Neural cell (in vitro differentiated cells): ENCODE data around the gene DCPS. TPM values are rescaled to one million over a fixed set of nuclear protein-coding genes. Genes with fewer than 3 reads are reported as not detected.

Experiments
- H2AFZ ChIP-seq: fragments of 200-600, 300-800 bp; sonication (generic), shearing (Covaris generic); 2 replicates; pipeline ENCODE4 v1.6.0; 2014; ENCODE audit warnings: low read depth, mild to moderate bottlenecking, antibody characterized with exemption, low read length, moderate library complexity
- H3F3A ChIP-seq: fragments of 200-600 bp; shearing (Covaris generic); 2 replicates; pipeline ENCODE4 v1.6.1; 2016; ENCODE audit warnings: mild to moderate bottlenecking, moderate library complexity, mixed read lengths, antibody characterized with exemption, low read length; ENCODE audit not compliant: insufficient read depth, poor library complexity, severe bottlenecking
- H3K27ac ChIP-seq: fragments of 200-600, 300-800 bp; sonication (generic), shearing (Covaris generic); 2 replicates; pipeline ENCODE4 v1.5.1; 2014; ENCODE audit warnings: mild to moderate bottlenecking, low read length, moderate library complexity
- H3K27me3 ChIP-seq: fragments of 300-800, 200-600 bp; sonication (generic), shearing (Covaris generic); 2 replicates; pipeline ENCODE4 v1.6.0; 2014; ENCODE audit warnings: mild to moderate bottlenecking, low read depth, low read length, moderate library complexity; ENCODE audit not compliant: insufficient read depth
- H3K36me3 ChIP-seq: fragments of 300-800, 200-600 bp; sonication (generic), shearing (Covaris generic); 2 replicates; pipeline ENCODE4 v1.5.1; 2014; ENCODE audit warnings: mild to moderate bottlenecking, antibody characterized with exemption, low read length, moderate library complexity; ENCODE audit not compliant: insufficient read depth
- H3K4me2 ChIP-seq: fragments of 300-800, 200-600 bp; sonication (generic), shearing (Covaris generic); 2 replicates; pipeline ENCODE4 v1.6.0; 2014; ENCODE audit warnings: mild to moderate bottlenecking, low read length
- H3K4me3 ChIP-seq: fragments of 300-800, 200-600 bp; sonication (generic), shearing (Covaris generic); 2 replicates; pipeline ENCODE4 v1.5.1; 2014; ENCODE audit warnings: mild to moderate bottlenecking, low read length, moderate library complexity
- H3K79me2 ChIP-seq: fragments of 200-600 bp; shearing (Covaris generic); replicated peaks from 2 replicates; pipeline ENCODE4 v1.6.0; 2014; ENCODE audit warnings: mild to moderate bottlenecking, low read length, moderate library complexity; ENCODE audit not compliant: insufficient read depth
- H3K9ac ChIP-seq: fragments of 300-800, 200-600 bp; sonication (generic), shearing (Covaris generic); 2 replicates; pipeline ENCODE4 v1.6.1; 2016; ENCODE audit warnings: mild to moderate bottlenecking, low read length, mixed read lengths
- H3K9me2 ChIP-seq: fragments of 200-600 bp; shearing (Covaris generic); 2 replicates; pipeline ENCODE4 v1.6.1; 2016; ENCODE audit warnings: mild to moderate bottlenecking, low read length, mixed read lengths; ENCODE audit not compliant: insufficient read depth
- H3K9me3 ChIP-seq: fragments of 200-600, 300-800 bp; sonication (generic), shearing (Covaris generic); 2 replicates; pipeline ENCODE4 v1.6.1; 2016; ENCODE audit warnings: mild to moderate bottlenecking, mixed run types, low read length, moderate library complexity, mixed read lengths
- H4K20me1 ChIP-seq: fragments of 200-600 bp; shearing (Covaris generic); 2 replicates; pipeline ENCODE4 v1.6.1; 2016; ENCODE audit warnings: mild to moderate bottlenecking, mixed run types; ENCODE audit not compliant: insufficient read depth
- CTCF ChIP-seq: fragments of 450-650 bp; IDR thresholded peaks from 2 replicates; pipeline ENCODE4 v1.5.1; 2014; ENCODE audit warnings: antibody characterized with exemption, mild to moderate bottlenecking, moderate library complexity; ENCODE audit not compliant: poor library complexity, severe bottlenecking
- EP300 ChIP-seq: fragments of 450-650 bp; conservative IDR thresholded peaks from 2 replicates; pipeline ENCODE4 v1.6.1; 2014; ENCODE audit warnings: antibody characterized with exemption, mild to moderate bottlenecking, moderate library complexity; ENCODE audit not compliant: poor library complexity, severe bottlenecking
- EZH2 ChIP-seq: fragments of 200-600, 300-800 bp; shearing (Covaris generic), sonication (generic); IDR thresholded peaks from 2 replicates; pipeline ENCODE4 v1.6.1; 2014; ENCODE audit warnings: antibody characterized with exemption, low read length, borderline replicate concordance, mild to moderate bottlenecking; ENCODE audit not compliant: insufficient read depth, poor library complexity, severe bottlenecking
- MXI1 ChIP-seq: fragments of 450-650 bp; conservative IDR thresholded peaks from 2 replicates; pipeline ENCODE4 v1.6.1; 2014; ENCODE audit warnings: antibody characterized with exemption, mild to moderate bottlenecking; ENCODE audit not compliant: poor library complexity, severe bottlenecking
- POLR2AphosphoS5 ChIP-seq: IDR thresholded peaks from 2 replicates; pipeline ENCODE4 v1.6.1; 2012
- RAD21 ChIP-seq: fragments of 450-650 bp; conservative IDR thresholded peaks from 2 replicates; pipeline ENCODE4 v1.6.1; 2014; ENCODE audit warnings: antibody characterized with exemption, mild to moderate bottlenecking, moderate library complexity
- REST ChIP-seq: IDR thresholded peaks from 2 replicates; pipeline ENCODE4 v1.6.1; 2012; ENCODE audit warnings: borderline replicate concordance
- SMC3 ChIP-seq: fragments of 450-650 bp; conservative IDR thresholded peaks from 2 replicates; pipeline ENCODE4 v1.6.1; 2014; ENCODE audit warnings: antibody characterized with exemption, mild to moderate bottlenecking, moderate library complexity; ENCODE audit not compliant: poor library complexity
- TAF1 ChIP-seq: IDR thresholded peaks from 2 replicates; pipeline ENCODE4 v1.6.1; 2012; ENCODE audit warnings: low read depth
- polyA plus RNA-seq: library from polyadenylated mRNA; depleted of rRNA; stranded (reverse); fragments of >200 nt; gene quantifications from 2 replicates; pipeline ENCODE4 v1.2.3, GENCODE V29; 2014

DCPS gene
- polyA plus RNA-seq, 1 donor from 2014 or later = 6.4 TPM

DNA sequence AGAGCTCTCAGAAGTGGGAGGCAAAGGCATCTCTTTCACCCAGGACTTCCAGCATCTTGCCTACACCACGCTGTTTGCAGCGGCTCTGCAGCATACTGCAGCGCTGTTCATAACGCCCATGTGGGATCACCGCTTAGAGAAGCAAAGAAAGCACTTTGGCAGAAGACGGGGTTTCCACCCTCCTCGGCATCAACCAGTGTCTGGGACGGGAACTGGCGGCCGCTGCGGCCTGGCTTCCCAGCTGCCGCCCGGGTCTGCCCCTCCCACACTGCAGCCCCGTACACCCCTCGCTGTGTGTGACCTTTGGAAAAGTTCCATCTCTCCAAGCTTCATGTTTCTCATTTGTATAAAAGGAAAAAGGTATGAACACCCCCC, 21.5 kb upstream of the DCPS start:
- H3K79me2 ChIP-seq = no peaks in the 10 kb centered on the region
- no peaks in the 10 kb centered on the region for H3F3A ChIP-seq
- H3K4me3 ChIP-seq = peak overlapping the region; percentile 71
- H3K9me3 ChIP-seq = no peaks in the 10 kb centered on the region
- H3K9ac ChIP-seq = peak overlapping the region; percentile 71
- peak overlapping the region; percentile 1 for H3K4me2 ChIP-seq
- no peak overlapping the region for H3K27ac ChIP-seq
- H3K27me3 ChIP-seq = no peaks in the 10 kb centered on the region
- no peaks in the 10 kb centered on the region for H4K20me1 ChIP-seq
- H2AFZ ChIP-seq = peak overlapping the region; percentile 45
- TF ChIP-seq EP300 (no peak), EZH2 (no peak), REST (no peak), TAF1 (no peak), CTCF (no peak), RAD21 (no peak), MXI1 (no peak), SMC3 (no peak), POLR2AphosphoS5 (no peak)
- H3K36me3 ChIP-seq = no peaks in the 10 kb centered on the region
- no peaks in the 10 kb centered on the region for H3K9me2 ChIP-seq

GRCh38 chr11:126282736-126283591, 20.9 kb upstream of the DCPS start, which contains the start of gene TIRAP:
TSS of gene TIRAP (plus strand) at chr11:126283093. CDS start at chr11:126290895, 7,802 bp downstream.
- Histone ChIP-seq H3K4me2 (peak within 1 kb of the TSS; percentile 78), H3K9me3 (no peaks in the 10 kb centered on the region), H3K79me2 (no peaks in the 10 kb centered on the region), H2AFZ (peak within 1 kb of the TSS; percentile 73), H3K9me2 (no peaks in the 10 kb centered on the region), H3K27ac (peak within 1 kb of the TSS; percentile 75), H4K20me1 (no peaks in the 10 kb centered on the region), H3K36me3 (no peaks in the 10 kb centered on the region), H3K4me3 (peak within 1 kb of the TSS; percentile 71), H3K27me3 (no peaks in the 10 kb centered on the region), H3F3A (no peaks in the 10 kb centered on the region), H3K9ac (peak within 1 kb of the TSS; percentile 71)
- TF ChIP-seq SMC3 (no peak), TAF1 (no peak), REST (no peak), POLR2AphosphoS5 (peak; percentile 53), MXI1 (peak; percentile 28)
